Measurements from ENCODE around the gene TMEM150B. TPM values are rescaled to one million over a fixed set of nuclear protein-coding genes. Genes with fewer than 3 reads are reported as not detected.

Gene TMEM150B
- total RNA-seq, 1 donor from 2014 or later = not detected

DNA sequence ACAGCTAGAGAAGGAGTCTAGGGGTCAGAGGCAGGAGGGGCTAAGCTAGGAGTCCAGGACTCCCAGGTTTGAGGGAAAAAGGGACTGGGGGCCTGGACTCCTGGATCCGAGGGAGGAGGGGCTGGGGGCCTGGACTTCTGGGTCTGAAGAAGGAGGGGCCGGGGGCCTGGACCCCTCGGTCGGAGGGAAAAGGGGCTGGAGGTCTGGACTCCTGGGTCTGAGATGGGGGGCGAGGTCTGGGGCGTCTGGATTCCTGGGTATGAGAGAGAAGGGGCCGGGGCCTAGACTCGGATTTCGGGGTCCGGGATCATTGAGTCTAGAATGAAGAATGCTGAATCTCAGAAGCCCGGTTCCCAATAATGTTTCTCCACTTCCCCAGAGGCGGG lies 22.8 kb downstream of the TMEM150B start:
- H3K27ac Mint-ChIP-seq (ENCODE audit: unreplicated experiment) = no peak overlapping the region
- no peaks in the 10 kb centered on the region for H3K27me3 Mint-ChIP-seq (ENCODE audit: low read depth)
- TF ChIP-seq, protein P1, sequence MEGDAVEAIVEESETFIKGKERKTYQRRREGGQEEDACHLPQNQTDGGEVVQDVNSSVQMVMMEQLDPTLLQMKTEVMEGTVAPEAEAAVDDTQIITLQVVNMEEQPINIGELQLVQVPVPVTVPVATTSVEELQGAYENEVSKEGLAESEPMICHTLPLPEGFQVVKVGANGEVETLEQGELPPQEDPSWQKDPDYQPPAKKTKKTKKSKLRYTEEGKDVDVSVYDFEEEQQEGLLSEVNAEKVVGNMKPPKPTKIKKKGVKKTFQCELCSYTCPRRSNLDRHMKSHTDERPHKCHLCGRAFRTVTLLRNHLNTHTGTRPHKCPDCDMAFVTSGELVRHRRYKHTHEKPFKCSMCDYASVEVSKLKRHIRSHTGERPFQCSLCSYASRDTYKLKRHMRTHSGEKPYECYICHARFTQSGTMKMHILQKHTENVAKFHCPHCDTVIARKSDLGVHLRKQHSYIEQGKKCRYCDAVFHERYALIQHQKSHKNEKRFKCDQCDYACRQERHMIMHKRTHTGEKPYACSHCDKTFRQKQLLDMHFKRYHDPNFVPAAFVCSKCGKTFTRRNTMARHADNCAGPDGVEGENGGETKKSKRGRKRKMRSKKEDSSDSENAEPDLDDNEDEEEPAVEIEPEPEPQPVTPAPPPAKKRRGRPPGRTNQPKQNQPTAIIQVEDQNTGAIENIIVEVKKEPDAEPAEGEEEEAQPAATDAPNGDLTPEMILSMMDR (IDR thresholded peaks at IDR 0.05) = no peak
- no peak overlapping the region for H3K4me3 Mint-ChIP-seq (ENCODE audit: unreplicated experiment)
- H3K4me1 Mint-ChIP-seq (ENCODE audit: low read depth) = peaks cover 9% of the 10 kb centered on the region
- H3K9me3 Mint-ChIP-seq (ENCODE audit: low read depth) = no peaks in the 10 kb centered on the region
- peaks cover 16% of the 10 kb centered on the region for H3K36me3 Mint-ChIP-seq (ENCODE audit: low read depth)
- DNase-seq (ENCODE audit: low spot score) = no peak

DNA sequence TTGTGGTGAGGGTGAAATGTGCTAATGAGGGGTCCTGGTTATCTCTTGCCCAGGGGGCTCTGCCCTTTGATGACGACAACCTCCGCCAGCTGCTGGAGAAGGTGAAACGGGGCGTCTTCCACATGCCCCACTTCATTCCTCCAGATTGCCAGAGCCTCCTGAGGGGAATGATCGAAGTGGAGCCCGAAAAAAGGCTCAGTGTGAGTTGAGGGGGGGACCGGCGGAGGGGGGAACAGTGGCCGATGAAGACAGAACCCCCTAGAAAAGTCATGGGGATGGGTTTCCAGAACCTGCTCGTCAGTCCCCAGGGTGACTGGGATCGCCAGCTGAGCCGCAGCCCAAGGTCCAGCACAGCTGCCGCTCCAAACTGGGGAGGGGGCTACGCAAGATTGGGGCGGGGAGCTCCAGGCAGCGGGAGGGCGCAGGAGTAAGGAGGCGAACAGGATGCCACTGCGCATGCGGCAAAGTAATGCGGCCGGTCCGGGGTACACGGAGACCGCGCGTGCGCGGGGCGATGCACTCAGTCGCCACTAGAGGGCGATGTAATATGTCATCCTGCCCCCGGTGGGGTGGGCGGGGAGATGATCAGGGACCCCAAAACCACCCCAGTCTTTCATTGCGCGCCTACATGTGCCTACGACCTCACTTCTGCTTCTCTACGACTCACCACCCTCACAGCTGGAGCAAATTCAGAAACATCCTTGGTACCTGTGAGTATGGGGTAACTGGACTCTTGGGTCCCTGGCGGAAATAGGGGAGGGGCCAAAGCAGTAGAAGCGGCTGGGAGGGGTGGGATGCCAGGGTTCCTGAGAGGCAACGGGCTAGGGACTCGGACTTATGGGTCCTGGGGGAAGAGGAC lies 23.5 kb downstream of the TMEM150B start:
- peak overlapping the region; percentile 45 for H3K27ac Mint-ChIP-seq (ENCODE audit: unreplicated experiment)
- peaks cover 15% of the 10 kb centered on the region for H3K36me3 Mint-ChIP-seq (ENCODE audit: low read depth)
- peaks cover 9% of the 10 kb centered on the region for H3K4me1 Mint-ChIP-seq (ENCODE audit: low read depth)
- peak overlapping the region; percentile 64 for H3K4me3 Mint-ChIP-seq (ENCODE audit: unreplicated experiment)
- H3K27me3 Mint-ChIP-seq (ENCODE audit: low read depth) = no peaks in the 10 kb centered on the region
- TF ChIP-seq, protein P1 (IDR thresholded peaks at IDR 0.05) = peak; percentile 97
- no peaks in the 10 kb centered on the region for H3K9me3 Mint-ChIP-seq (ENCODE audit: low read depth)
- DNase-seq (ENCODE audit: low spot score) = no peak

DNA sequence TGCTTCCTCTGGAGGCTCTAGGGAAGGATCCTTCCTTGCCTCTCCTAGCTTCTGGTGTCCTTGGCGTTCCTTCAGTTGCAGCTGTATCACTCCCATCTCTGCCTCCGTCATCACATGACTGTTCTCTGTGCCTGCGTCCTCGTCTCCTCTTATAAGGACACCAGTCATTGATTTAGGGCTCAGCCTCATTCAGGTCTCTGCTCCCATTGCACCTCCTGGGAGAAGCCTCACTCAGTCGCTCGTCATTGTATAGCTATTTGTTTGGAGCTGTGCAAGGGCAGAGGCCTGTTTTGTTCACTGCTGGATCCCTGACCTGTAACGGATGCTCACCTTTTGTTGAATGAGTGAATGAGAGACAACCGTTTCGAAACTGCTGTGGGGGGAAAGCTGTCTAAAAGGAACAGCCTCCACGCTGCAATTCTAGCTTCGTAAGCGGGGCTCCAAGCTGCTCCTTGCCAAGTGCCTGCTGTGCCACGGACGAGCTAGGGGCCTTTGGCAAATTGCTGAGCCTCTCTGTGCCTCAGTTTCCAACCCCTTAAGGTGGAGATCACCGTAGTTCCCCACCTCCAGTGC lies 24.2 kb downstream of the TMEM150B start:
- no peaks in the 10 kb centered on the region for H3K9me3 Mint-ChIP-seq (ENCODE audit: low read depth)
- peaks cover 11% of the 10 kb centered on the region for H3K36me3 Mint-ChIP-seq (ENCODE audit: low read depth)
- H3K4me1 Mint-ChIP-seq (ENCODE audit: low read depth) = peaks cover 9% of the 10 kb centered on the region
- H3K4me3 Mint-ChIP-seq (ENCODE audit: unreplicated experiment) = peak overlapping the region; percentile 64
- TF ChIP-seq, protein P1 (IDR thresholded peaks at IDR 0.05) = no peak
- no peak for DNase-seq (ENCODE audit: low spot score)
- no peak overlapping the region for H3K27ac Mint-ChIP-seq (ENCODE audit: unreplicated experiment)
- no peaks in the 10 kb centered on the region for H3K27me3 Mint-ChIP-seq (ENCODE audit: low read depth)

DNA sequence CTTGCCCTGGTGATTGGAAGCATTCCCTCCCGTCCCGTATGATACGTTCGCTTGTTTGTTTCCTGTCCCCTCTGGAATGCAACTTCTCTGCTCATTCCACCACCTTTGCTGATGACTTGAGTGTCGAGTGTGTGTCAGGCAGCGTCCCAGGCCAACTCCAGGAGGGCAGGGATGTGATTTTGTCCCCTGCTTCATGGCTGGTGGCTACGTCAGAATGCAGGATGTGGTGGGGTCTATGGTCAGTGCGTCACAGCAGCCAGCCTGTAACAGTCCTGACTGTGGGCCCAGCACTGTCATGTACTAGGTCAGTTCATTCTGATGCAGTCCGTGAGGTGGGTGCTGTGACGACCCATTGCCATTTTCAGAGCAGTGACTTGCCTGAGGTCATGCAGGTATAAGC lies 25.1 kb downstream of the TMEM150B start:
- Mint-ChIP-seq H3K4me3 (ENCODE audit: unreplicated experiment) (no peak overlapping the region), H3K27ac (ENCODE audit: unreplicated experiment) (no peak overlapping the region), H3K36me3 (ENCODE audit: low read depth) (peaks cover 15% of the 10 kb centered on the region), H3K9me3 (ENCODE audit: low read depth) (no peaks in the 10 kb centered on the region), H3K27me3 (ENCODE audit: low read depth) (no peaks in the 10 kb centered on the region), H3K4me1 (ENCODE audit: low read depth) (peaks cover 9% of the 10 kb centered on the region)
- no peak for DNase-seq (ENCODE audit: low spot score)
- TF ChIP-seq, protein P1 (IDR thresholded peaks at IDR 0.05) = no peak

DNA sequence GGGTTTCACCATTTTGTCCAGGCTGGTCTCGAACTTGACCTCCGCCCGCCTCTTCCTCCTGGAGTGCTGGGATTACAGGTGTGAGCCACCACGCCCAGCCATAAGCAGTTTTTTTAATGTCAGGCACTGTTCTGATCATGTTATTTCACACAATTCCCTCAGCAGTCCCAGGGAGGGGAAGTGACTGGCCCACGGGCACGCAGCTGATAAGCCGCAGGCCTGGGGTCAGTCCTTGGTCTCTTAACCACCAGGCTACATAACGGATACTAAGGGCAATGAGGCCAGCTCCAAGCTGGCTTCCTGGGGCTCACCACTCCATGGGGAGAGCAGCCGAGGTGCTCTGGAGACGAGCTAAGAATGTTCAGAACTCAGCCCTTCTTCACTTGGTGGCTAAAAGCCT lies 27.9 kb downstream of the TMEM150B start:
- H3K4me3 Mint-ChIP-seq (ENCODE audit: unreplicated experiment) = no peak overlapping the region
- H3K9me3 Mint-ChIP-seq (ENCODE audit: low read depth) = no peaks in the 10 kb centered on the region
- peaks cover 16% of the 10 kb centered on the region for H3K36me3 Mint-ChIP-seq (ENCODE audit: low read depth)
- H3K4me1 Mint-ChIP-seq (ENCODE audit: low read depth) = peaks cover 9% of the 10 kb centered on the region
- H3K27ac Mint-ChIP-seq (ENCODE audit: unreplicated experiment) = no peak overlapping the region
- TF ChIP-seq, protein P1 (IDR thresholded peaks at IDR 0.05) = no peak
- no peak for DNase-seq (ENCODE audit: low spot score)
- no peaks in the 10 kb centered on the region for H3K27me3 Mint-ChIP-seq (ENCODE audit: low read depth)
